Activated CD8-positive, alpha-beta memory T cell treated with anti-CD3 and anti-CD28 coated beads, Interleukin-2, amount 50 U/mL, for 1 hour (primary cell): ENCODE results near the gene EN1.

Source experiments
- DNase-seq: peaks from one replicate; pipeline ENCODE4 v3.0.0-alpha.2; 2020; ENCODE audit errors: extremely low read depth

Gene EN1

DNA sequence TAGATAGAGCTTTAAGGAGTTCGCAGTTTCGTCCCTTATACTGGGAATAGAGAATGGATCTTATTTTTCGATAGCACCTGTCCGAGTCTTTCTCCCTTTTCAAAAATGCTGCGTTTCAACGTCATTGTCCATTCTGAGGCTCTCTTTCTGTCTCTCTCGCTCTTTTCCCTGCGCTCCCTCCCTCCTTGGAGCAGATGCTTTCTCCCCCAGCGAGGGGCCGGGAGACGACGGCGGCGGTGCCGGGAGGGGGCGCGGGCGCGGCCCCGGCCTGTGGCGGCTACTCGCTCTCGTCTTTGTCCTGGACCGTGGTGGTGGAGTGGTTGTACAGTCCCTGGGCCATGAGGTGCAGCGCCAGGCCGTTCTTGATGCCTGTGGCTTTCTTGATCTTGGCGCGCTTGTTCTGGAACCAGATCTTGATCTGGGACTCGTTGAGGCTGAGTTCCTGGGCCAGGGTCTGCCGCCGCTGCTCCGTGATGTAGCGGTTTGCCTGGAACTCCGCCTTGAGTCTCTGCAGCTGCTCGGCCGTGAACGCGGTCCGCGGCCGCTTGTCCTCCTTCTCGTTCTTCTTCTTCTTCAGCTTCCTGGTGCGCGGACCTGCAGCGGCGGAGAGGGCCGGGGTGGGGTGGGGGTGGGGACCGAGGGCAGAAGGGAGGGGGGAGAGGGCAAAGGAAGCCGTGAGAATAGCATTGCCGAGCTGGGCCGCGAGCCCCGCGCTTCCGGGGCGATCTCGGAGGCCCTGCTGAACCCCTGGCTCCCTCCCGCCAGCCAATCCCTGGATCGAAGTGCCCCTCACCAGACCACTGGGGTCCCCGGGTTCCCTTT is 4.6 kb downstream of the EN1 start:
- DNase-seq: no peak

DNA sequence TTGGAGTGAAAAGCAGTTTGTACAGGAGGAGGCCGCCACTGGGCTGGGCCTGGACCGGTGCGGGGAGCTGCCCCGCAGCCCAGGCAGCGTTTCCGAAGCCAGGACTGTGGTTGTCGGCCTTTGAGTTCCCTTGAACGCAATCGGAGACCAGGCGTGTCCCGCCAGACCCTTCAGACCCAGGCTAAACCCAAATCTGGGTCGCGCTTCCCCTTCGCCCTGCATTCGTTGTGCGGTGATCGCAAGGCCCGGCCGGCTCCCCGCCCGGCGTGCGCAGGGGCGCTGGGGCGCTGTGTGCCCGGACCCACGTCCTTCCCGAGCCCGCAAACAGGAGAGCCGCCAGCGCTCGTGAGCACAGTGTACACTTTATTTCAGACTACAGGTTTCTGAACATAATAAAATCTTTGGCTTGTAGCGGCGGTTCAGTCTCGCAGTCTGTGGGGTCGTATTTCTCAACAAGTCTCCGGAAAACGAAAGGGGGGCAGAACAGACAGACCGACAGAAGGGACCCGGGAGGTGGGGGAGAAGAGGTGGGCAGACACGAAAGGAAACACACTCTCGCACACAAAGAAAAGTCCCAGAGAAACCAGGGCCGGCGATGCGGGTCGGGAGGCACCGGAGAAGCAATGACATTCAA is 5.5 kb downstream of the EN1 start:
- no peak for DNase-seq

DNA sequence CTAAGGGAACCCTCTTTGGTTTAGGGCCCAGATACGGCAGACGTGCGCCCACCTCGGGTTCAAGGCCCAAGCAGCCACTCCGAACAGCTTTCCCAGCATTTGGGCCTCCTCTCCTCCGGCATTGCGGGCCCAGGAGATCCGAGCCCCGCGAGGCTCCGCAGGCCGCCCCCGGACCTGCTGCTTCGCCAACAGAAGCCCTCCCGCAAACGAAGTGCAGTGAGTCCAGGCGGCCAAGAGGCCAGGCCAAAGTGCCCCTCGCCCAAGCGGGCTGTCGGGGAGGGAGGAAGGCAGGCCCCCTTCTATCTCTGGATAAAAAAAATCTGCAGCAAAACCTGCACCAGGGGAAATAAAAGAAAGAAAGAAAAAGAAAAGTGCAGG is 6.0 kb downstream of the EN1 start:
- DNase-seq: no peak

DNA sequence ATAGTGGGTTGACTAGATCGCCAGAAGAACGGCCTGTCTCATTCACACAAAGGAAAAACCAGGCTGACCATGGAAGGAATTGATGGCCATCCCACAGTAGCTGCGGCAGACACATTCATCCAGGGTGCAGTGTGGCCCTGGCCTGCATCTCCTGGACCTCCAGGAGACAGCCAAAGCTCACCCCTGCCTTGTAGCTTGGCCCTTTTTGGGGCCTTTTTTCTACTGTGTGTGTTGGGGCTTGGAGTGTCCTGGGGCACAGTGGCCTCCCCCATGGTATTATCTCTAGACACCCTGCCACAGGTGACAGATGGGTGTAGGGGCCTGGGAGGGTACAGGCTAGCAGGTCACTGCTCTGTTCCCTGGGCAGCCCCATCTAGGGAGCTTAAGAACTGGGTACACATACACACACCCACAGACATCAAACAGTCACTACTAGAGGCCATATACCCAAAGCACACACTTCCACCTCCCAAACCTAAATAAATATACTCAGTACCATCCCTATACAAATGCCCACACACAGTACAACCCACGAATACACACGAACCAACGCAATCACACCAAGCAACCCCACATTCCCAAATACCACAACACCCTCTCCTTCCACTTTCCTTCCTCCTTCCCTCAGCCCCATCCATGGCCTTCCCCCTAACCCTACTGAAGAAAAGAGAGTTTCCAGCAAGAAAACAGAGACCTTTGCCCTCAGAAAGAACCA is 8.6 kb downstream of the EN1 start:
- DNase-seq: no peak

DNA sequence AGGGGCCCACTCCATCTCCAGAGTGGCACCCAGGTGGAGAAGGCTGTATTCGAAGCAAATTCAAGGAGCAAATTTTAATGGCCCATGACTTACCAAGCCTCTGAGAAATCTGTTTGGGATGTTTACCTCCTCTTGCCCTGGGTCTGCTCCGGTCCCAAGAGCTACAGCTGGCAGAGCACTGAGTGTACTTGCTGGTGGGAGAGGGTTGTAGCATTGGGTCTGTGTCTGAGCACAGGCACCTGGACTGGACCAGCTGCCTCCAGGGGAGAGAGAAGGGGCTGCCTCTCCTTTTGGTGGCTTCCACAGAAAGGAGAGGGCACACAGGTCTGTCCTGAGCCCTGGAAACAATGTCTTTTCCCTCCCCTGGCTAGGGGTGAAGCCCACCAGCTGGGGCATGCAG is 9.8 kb downstream of the EN1 start:
- no peak for DNase-seq

DNA sequence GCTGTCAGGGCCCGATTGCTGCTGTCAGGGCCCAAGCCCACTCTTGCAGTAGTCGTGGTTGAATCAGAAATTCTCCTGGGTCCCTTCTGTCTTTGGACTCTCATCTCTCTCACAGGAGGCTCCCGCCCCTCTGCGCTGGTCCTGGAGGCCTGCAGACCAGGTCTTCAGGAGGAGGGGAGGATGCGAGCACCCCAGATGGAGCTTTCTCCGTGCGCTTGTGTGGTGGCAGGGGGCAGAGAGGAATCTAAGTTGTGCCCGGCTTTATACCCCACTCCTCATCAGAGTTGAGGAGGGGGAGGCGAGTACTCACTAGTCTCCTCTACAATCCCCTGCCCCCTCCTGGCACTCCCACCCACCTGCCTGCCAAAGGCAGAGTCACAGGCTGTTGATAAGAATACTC is 10.4 kb downstream of the EN1 start:
- DNase-seq: no peak

DNA sequence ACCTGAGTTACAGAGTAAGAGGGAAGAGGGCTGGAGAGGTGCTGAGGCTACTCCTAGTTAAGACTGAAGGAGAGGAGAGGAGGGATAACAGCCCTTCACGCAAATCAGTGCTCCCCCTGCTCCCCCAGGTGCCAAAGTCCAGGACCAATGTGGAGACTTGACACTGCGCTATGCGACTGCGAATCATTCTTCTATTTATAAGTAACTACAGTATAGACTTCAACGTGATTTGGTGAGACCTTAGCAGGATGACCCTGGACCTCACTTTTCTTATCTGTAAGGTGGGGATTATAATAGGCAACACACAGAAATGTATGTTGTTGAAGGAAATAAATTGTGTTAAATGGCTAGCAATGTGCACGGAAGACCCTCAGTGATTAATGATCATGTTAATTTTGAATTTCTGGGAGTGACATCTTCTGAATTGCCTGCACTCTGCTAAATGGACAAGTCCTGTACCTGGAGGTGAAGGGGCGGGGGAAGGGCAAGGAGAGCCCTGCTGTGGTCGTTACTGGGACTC is 11.0 kb downstream of the EN1 start:
- DNase-seq: no peak

DNA sequence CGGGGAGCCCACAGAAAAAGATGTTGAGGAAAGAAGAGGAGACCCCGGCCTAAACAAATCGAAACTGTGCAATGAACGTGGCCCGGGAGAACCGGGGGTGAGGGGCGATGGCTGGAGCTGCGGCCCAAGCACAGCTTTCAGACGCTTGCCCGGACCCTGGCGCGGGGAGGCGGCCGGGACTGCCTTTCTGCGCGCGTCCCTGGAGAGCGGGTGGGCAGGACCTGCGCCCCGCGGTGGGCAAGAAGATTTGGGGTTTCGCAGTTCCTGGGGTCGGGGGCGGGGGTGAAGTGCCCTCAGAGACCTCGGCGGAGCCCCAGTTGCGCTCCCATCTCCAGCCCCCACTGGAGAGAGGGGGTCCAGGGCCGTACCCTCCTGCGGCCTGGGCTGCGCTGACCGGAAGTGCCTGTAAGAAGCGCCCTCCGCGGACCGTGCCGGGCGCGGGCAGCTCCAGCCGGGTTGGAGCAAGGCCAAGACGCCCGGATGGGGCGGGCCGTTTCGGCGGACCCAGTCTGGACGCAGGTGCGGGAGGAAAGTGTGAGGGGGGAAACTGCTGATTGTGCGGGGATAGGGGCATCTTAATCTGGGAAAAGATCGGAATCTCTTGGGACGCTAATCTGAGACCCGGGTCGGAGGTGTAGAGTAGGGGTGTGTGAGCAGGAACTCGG is 11.6 kb downstream of the EN1 start:
- no peak for DNase-seq

DNA sequence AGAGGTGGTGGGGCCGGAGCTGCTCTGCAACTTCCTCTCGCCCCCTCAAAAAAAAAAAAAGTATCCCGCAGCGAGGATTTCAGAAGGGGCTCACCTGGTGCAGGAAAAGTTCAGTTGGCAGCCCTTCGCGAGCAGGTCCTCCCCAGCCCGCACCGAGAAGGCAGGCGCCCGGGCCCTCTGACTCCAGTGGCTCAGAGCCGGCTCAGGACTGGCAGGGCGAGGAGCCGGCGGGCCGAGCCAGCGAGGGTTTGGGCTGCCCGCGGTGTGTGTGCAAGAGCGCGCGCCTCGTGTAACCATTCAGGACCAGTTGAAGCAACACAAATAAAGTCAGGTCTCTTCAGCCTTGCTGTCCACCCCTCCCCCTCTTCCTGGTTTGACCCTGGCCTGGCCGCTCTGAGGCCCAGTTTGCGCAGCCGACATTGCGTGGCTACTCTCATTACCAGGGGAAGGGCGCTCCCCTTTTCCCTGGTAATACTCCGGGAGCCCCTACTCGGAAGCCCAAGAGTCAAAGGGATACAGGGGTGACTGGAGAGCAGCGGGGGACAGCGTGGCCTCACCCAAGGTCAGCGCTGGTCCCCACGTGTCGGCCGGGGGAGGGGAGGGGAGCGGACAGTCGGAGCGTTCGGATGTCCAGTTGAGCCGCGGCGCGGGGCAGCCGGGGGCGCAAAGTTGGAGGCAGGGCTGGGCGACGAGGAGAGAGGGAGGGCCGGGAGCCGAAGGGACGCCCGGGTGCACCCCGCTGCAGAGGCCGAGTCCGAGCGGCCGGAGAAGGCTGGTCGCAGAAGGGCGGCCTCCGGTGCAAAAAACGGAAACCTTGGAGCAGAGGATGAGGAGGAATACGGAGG is 12.3 kb downstream of the EN1 start:
- no peak for DNase-seq

DNA sequence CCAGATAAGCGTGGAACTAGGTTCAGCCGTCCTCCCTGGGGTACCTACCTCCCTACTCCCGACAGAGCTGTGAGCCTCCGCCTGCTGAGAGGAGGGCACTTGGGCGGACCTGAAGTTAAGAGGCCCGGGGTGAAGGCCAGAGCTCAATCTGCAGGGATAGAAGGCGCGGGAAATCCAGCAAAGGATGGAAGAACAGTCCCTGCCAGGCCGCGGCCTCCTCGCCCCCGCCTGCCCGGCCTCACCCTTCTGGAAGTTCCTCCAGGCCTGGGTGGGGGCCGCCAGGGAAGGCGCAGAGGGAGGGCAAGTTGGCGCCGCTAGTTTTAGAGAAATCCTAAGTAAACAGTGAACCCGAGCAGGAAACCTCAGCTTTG is 13.0 kb downstream of the EN1 start:
- no peak for DNase-seq

DNA sequence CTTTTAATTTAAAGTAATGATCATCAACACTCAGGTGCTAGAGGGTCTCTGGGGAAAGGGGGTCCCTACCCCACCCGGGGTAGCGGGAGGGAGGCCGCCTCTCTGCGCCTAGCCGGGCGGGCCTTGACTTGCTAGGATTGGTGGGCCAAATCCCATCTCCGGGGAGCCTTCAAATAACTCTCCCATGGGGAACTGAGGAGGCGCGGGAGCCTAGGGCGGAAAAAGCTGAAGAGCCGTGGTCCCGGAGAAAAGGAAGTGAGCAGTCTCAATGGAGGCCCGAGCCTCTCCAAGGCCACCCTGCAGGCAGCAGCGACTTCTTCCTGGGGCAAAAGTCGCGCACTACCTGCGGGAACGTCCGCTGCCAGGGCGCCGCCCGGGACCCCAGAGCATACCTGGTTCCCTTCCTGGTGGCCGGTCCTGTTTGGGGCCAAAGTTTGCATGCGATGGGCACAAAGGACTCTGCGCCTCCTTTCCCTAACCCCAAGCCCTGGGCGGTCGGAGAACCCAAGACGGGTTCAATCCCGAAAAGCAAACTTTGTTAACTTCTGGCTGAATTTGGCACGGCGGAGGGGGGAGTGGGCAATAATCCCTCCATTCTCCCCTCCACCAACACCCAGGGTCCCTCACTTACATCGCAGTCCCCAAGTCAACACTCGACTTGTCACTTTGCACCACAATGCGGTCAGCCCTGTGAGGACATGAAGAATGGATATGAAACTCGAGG is 13.6 kb downstream of the EN1 start:
- DNase-seq: no peak

DNA sequence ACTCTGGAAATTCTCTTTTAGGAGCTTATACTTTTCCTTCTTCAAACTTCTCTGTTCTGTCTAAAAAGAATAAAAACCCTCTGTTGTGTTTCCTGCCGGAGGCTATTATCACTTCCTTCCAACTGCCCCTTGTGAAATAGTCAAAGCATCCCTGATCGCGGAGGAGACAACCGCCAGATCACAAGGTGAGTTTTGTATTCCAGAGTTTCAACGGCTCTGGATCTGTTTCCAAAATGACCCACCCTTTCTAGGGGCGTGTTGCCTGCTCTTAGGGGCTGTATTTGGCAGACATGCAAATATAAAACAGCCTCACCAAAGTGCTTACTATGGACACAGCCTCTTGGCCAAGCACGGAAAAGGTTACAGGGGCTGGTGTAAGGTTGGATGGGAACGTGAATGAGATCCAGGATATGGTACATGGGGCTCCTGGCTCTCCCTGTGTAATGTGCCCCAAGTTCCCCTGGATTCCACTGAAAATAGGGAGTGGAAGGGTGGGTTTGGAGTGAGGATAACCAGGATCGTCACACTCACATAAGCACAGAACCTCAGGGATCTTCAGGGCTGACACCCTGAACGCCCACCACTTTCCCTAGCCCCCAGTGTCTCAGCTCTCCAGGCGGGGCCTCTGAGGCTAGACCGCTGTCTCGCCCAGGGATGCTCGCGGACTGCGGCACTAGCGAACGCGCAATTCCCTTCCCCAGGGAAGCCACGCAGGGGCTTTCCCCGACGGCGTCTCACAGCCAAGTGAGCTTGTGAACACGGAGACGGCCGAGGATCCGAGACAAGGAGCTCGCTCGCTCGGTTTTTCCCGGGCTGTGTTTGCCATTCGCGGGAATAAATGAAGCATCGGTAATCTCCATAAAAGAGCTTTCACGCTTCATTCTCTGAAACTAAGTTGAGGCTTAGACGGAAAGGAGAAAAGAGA is 14.4 kb downstream of the EN1 start:
- DNase-seq: no peak

DNA sequence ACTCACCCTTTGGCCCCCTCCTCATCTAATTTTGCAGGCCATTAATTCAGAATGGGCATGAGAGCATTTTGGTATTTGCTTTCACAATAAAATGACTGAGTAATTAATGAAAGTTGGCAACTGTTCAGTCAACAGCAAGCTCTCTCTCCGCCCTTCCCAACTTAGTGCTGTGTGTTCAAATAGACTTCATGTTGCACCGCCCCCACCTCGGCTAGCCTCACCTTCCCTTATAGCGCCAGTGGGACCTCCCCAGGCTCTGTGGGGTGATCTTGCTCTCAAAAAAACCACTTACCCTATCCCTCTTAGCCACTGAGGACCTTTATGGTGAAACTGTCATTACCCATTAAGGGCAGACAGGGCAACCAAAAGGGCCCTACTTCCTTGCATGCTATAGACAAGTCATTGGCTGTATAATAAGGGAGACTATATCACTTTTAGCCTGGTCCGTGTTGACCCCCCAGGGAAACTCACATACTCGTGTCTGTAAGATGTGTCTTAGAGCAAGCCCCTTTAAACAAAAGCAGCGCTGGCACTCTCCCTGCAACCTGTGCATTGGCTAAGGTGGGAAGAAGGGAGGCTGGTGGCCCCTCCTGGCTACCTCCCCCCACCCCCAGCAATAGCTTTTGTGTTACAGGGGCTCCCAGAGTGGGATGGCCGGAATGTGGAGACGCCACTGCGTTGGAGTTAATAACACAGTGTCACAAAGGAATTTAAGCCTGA is 15.2 kb downstream of the EN1 start:
- no peak for DNase-seq

DNA sequence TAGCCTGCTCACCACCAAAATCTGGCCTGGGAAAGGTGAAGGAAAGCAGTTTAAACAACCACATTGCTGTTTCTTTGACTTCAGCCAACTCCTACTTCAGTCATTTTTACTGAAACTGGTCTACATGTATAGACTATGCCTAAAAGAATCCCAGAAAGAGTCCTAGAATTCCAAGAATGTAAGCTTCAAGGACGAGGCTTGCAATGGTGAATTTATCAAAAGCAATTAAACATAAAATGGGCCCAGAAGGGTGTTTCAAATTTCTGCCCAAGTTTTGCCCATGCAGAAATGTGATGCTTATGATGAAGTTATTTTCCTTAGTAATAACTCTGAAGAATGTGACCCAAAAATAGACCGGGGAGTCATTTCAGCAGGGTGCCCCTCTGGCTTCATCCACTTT is 16.6 kb downstream of the EN1 start:
- no peak for DNase-seq

DNA sequence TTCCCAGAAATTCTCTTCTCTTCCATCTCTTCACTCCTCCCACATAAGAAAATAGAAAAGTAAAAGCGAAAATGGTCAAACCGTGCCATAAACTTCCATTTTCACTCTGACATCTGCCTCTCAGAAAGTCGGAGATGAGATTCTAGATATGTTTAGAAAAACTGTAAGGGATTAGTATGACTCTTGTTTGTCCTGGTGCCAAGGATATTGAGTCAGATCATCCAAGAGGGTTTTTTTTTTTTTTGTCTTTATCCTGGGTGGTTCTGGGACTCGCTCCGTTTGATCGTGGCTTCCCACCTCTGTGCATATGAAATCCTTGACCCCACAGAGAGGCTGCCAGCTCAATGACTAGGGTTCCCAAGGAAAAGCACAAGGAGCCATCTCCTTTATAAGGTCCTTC is 17.3 kb downstream of the EN1 start:
- no peak for DNase-seq

DNA sequence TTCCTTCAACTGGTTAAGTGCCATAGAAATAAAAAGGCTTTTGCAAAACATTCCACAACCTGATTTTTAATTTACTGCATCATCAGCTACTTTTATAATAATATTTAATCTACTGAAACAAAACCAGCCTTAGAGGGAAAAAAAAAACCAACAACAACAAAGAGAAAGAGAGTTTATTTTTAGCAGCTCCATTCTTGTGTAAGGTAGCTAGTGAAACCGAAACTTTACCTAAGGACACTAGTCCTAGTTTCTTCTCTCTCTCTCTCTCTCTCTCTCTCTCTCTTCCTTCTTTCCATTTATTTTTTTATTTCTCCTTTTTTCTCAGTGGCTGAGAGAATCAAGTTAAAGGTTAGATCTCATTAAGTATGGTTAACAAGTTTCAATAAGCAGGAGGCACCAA is 21.4 kb downstream of the EN1 start:
- no peak for DNase-seq

DNA sequence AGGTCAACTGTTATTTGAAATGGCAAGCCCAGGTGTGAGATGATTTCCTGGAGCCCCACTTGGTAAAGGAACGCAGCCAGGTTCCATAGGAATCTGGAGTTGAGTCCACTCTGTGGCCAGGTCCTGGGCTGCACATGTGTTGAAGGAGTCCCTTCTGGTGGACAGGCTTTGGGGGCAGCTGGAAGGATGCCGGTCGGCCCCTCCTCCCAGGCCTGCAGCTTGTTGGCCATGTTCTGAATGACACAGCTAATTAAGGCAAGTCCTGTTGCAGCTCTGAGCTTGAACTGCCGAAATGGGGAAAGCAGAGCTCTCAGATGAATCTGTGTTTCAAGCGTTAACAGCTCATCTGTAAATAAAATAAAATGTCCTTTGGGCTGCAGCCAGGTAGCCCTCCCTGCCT is 23.8 kb downstream of the EN1 start:
- DNase-seq: no peak

DNA sequence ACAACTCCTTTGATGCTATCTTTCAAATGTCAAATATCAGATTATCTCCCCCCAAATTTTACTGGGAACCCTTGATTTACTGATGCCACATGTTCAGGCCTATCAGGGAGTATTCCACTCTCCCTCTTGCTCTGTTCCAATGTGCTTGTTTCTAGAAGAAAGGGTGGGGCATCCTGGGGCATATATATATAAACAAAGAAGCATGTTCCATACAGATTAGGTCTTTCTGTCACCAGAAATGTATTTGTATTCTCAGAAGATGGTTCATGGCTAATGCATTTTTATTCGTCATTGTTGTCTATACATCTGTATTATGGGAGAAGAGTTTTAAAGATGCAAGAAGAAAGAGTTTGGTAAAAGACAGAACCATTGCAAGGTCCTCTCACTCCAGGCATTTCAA is 24.9 kb downstream of the EN1 start:
- DNase-seq: no peak

DNA sequence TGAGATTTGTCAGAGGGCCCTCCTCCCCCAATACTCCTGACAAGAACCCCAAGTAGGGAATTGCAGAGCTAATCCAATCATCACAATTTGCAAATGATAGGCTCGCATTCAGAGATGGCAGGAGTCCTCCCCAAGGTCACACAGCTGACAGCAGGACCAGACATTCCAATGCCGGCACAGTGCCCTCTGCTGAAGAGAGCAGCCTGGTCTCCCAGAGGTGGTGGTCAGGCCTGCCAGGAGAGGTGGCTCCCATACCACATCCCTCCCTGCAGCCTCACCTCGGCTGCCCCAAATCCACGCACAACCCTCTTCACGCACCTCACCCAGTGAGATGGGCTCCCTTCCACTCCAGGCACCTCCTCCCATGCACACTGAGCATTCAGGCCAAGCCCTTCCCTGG is 25.4 kb downstream of the EN1 start:
- DNase-seq: no peak
